Stimulated activated CD4-positive, alpha-beta T cell treated with anti-CD3 and anti-CD28 coated beads, TNF-alpha, amount 100 ng/mL, for 24 hours (primary cell): Measurements from ENCODE around the gene ATP1A1.
A peak's percentile ranks its signal among the peaks of the same experiment; 100 is the strongest.

ENCODE experiments used
- DNase-seq, 3 experiments: peaks; one replicate each; pipeline ENCODE4 v3.0.0-alpha.2; 2020; ENCODE audit warnings: low read depth in 3 of 3

Gene ATP1A1

GRCh38 chr1:116345011-116345410 lies 28.0 kb upstream of the ATP1A1 start:
- DNase-seq: no peak

- DNase-seq: no peak
Measured at GRCh38 chr1:116345843-116346242, 27.2 kb upstream of the ATP1A1 start.

GRCh38 chr1:116346943-116347673 lies 25.9 kb upstream of the ATP1A1 start:
- no peak for DNase-seq

- DNase-seq: no peak
Measured at GRCh38 chr1:116347696-116348095, 25.3 kb upstream of the ATP1A1 start.

GRCh38 chr1:116350097-116350645 lies 22.9 kb upstream of the ATP1A1 start:
- no peak for DNase-seq

GRCh38 chr1:116351914-116352313 lies 21.1 kb upstream of the ATP1A1 start:
- no peak for DNase-seq

- DNase-seq: peak in 1 of 3 experiments; percentile 13
Measured at GRCh38 chr1:116352349-116352813, 20.7 kb upstream of the ATP1A1 start.

- DNase-seq: no peak
Measured at GRCh38 chr1:116353155-116353554, 19.9 kb upstream of the ATP1A1 start.

- DNase-seq: no peak
Measured at GRCh38 chr1:116356067-116356466, 17.0 kb upstream of the ATP1A1 start.

- DNase-seq: no peak
Measured at GRCh38 chr1:116356673-116357072, 16.4 kb upstream of the ATP1A1 start.

GRCh38 chr1:116357487-116357886 lies 15.6 kb upstream of the ATP1A1 start:
- no peak for DNase-seq

GRCh38 chr1:116359060-116359830 lies 13.8 kb upstream of the ATP1A1 start:
- no peak for DNase-seq

GRCh38 chr1:116359871-116360270 lies 13.2 kb upstream of the ATP1A1 start:
- no peak for DNase-seq

GRCh38 chr1:116360429-116361173 lies 12.4 kb upstream of the ATP1A1 start:
- no peak for DNase-seq

GRCh38 chr1:116361648-116362047 lies 11.4 kb upstream of the ATP1A1 start:
- no peak for DNase-seq

- no peak for DNase-seq
Measured at GRCh38 chr1:116362050-116362449, 11.0 kb upstream of the ATP1A1 start.

- no peak for DNase-seq
Measured at GRCh38 chr1:116365353-116365780, 7.7 kb upstream of the ATP1A1 start.

GRCh38 chr1:116365857-116366256 lies 7.2 kb upstream of the ATP1A1 start:
- DNase-seq: no peak

- no peak for DNase-seq
Measured at GRCh38 chr1:116367256-116367945, 5.6 kb upstream of the ATP1A1 start.

GRCh38 chr1:116368241-116368640 lies 4.8 kb upstream of the ATP1A1 start:
- DNase-seq: no peak

GRCh38 chr1:116370181-116370580 lies 2.9 kb upstream of the ATP1A1 start:
- DNase-seq: no peak
